ENCODE results near the gene GOLGA7B.

DNA sequence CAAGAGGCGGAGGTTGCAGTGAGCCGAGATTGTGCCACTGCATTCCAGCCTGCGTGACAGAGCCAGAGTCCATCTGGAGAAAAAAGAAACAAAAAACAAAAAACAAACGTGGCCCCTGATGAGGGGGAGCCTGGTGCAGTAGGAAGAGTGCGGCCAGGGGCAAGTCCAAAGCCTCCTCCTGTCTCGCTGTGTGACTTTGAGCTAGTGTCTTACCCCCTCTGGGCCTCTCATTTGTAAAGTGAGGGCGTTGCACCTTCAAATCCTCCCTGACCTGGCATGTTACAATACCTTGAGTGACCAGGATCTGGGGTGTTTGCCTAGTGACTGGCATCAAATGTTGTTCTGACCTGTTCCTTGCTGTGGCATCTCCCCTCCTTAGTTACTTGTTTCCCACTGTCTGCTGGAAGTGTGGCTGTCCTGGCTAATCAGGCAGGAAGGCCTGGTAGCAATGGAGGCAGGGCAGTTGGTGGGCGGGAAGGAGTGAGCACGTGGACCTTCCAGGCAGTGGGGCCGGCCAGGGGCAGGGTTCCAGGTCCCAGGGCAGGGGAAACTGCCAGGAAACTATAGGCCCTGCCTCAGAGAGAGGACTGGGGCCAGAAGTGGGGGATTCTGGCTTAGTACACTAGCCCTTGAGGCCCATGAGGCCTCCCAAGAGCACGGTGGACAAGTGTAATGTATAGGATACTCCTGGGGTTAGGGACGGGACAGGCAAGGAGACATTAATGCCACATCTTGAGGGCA lies 24.5 kb upstream of the GOLGA7B start:
- TF ChIP-seq ZNF571 (tag by site-specific recombination; IDR thresholded peaks at IDR 0.05) (no peak), ZNF138 (tag by site-specific recombination; IDR thresholded peaks at IDR 0.05; ENCODE audit: borderline replicate concordance) (no peak), HOXC10 (CRISPR knock-in tag; IDR thresholded peaks at IDR 0.05) (no peak), ZNF792 (tag by site-specific recombination; IDR thresholded peaks at IDR 0.05) (no peak), MYNN (tag by site-specific recombination; IDR thresholded peaks at IDR 0.05; ENCODE audit: borderline replicate concordance) (no peak)
- TF ChIP-seq, protein P1, sequence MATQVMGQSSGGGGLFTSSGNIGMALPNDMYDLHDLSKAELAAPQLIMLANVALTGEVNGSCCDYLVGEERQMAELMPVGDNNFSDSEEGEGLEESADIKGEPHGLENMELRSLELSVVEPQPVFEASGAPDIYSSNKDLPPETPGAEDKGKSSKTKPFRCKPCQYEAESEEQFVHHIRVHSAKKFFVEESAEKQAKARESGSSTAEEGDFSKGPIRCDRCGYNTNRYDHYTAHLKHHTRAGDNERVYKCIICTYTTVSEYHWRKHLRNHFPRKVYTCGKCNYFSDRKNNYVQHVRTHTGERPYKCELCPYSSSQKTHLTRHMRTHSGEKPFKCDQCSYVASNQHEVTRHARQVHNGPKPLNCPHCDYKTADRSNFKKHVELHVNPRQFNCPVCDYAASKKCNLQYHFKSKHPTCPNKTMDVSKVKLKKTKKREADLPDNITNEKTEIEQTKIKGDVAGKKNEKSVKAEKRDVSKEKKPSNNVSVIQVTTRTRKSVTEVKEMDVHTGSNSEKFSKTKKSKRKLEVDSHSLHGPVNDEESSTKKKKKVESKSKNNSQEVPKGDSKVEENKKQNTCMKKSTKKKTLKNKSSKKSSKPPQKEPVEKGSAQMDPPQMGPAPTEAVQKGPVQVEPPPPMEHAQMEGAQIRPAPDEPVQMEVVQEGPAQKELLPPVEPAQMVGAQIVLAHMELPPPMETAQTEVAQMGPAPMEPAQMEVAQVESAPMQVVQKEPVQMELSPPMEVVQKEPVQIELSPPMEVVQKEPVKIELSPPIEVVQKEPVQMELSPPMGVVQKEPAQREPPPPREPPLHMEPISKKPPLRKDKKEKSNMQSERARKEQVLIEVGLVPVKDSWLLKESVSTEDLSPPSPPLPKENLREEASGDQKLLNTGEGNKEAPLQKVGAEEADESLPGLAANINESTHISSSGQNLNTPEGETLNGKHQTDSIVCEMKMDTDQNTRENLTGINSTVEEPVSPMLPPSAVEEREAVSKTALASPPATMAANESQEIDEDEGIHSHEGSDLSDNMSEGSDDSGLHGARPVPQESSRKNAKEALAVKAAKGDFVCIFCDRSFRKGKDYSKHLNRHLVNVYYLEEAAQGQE (tag by site-specific recombination; IDR thresholded peaks at IDR 0.05) = no peak
- TF ChIP-seq, protein P2, sequence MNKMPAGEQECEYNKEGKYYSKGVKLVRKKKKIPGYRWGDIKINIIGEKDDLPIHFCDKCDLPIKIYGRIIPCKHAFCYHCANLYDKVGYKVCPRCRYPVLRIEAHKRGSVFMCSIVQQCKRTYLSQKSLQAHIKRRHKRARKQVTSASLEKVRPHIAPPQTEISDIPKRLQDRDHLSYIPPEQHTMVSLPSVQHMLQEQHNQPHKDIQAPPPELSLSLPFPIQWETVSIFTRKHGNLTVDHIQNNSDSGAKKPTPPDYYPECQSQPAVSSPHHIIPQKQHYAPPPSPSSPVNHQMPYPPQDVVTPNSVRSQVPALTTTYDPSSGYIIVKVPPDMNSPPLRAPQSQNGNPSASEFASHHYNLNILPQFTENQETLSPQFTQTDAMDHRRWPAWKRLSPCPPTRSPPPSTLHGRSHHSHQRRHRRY (tag by site-specific recombination; IDR thresholded peaks at IDR 0.05) = no peak
- TF ChIP-seq, protein P3, sequence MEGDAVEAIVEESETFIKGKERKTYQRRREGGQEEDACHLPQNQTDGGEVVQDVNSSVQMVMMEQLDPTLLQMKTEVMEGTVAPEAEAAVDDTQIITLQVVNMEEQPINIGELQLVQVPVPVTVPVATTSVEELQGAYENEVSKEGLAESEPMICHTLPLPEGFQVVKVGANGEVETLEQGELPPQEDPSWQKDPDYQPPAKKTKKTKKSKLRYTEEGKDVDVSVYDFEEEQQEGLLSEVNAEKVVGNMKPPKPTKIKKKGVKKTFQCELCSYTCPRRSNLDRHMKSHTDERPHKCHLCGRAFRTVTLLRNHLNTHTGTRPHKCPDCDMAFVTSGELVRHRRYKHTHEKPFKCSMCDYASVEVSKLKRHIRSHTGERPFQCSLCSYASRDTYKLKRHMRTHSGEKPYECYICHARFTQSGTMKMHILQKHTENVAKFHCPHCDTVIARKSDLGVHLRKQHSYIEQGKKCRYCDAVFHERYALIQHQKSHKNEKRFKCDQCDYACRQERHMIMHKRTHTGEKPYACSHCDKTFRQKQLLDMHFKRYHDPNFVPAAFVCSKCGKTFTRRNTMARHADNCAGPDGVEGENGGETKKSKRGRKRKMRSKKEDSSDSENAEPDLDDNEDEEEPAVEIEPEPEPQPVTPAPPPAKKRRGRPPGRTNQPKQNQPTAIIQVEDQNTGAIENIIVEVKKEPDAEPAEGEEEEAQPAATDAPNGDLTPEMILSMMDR (tag by site-specific recombination; IDR thresholded peaks at IDR 0.05) = no peak

All from HEK293 (cell line).